Forelimb muscle (tissue), 1 donor: Measurements from ENCODE around the gene CPLX1. TPM values are rescaled to one million over a fixed set of nuclear protein-coding genes. Genes with fewer than 3 reads are reported as not detected.

Experiments
- DNase-seq: peaks from one replicate; pipeline ENCODE4 v3.0.0-alpha.2; 2013; ENCODE audit warnings: low read depth
- polyA plus RNA-seq: library from polyadenylated mRNA; unstranded; fragments of 120-200 nt; gene quantifications from one replicate; pipeline ENCODE4 v1.2.1, GENCODE V29; 2013; ENCODE audit not compliant: insufficient read length

CPLX1 gene
- polyA plus RNA-seq, 1 donor = 0.40 TPM

DNA sequence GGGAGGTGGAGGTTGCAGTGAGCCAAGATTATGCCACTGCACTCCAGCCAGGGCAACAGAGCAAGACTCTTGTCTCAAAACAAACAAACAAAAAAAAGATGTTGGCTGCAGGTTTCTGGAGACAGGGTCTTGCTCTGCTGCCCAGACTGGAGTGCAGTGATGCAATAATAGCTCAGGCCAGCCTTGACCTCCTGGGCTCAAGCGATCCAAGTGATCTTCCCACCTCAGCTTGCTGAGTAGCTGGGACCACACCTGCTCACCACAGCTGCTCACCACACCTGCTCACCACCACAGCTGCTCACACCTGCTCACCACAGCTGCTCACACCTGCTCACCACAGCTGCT is 29.9 kb upstream of the CPLX1 start:
- no peak for DNase-seq

DNA sequence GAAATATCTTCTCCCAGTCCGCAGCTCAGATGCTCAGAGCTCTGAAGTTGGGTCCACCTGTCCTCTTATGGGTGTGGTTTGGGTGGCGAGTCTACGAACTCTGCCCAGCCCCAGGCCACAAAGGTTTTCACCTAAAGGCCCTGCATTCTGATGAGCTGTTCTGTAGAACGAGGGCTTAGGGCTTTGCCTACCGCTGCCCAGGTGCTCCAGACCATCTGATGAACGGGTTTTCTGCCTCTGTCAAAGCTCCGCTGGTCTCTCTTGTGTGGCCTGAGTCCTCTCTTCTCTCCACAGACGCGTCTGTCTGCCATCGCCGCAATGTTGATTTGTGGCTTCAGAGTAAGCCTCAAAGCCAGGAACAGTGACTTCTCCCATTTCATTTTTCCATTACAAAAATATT is 28.4 kb upstream of the CPLX1 start:
- DNase-seq = no peak

DNA sequence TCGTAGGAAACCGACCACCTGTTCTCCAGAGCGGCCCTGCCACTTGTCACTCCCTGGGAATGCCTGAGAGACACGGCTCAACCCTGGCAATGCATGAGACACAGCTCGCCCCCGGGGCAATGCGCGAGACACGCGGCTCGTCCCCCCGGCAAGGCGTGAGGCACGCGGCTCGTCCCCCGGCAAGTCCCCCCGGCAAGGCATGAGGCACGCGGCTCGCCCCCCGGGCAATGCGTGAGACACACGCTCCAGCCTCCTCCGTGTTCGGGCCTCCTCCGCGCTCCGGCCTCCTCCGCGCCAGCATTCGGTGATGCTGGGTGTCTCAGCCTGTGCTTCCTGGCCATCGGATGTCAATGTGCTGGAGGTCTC is 27.5 kb upstream of the CPLX1 start:
- no peak for DNase-seq

DNA sequence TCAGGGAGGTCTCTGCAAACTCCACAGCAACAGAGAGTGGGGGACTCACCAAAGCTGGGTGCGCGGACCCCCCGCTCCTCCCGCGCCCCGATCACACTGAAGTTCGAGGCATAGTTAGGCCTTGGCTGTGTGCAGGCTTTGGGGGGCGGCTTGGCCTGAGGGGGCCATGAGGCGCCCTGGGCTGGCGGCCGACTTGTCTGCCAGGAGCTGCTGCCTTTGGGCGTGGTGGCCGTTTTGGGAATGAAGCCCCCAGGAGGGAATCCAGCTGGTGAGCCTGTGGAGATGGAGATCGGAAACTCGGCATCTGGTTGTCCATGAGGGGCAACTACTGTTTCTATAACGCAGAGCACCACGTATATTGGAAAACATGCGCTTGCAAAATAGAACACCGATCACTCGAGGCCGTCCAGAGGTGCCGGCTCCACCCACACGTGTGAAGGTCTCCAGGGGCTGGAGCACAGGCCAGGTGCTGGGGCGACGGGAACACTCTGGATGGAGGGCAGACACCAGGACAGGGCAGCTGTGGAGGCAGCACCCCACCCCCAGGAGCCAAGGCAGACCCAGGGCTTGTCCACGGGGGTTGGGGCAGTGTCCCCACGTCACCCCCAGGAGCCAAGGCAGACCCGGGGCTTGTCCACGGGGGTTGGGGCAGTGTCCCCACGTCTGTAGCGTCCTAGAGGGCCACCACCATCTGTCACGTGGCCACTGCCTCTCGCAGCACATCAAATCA is 25.9 kb upstream of the CPLX1 start:
- DNase-seq = no peak

DNA sequence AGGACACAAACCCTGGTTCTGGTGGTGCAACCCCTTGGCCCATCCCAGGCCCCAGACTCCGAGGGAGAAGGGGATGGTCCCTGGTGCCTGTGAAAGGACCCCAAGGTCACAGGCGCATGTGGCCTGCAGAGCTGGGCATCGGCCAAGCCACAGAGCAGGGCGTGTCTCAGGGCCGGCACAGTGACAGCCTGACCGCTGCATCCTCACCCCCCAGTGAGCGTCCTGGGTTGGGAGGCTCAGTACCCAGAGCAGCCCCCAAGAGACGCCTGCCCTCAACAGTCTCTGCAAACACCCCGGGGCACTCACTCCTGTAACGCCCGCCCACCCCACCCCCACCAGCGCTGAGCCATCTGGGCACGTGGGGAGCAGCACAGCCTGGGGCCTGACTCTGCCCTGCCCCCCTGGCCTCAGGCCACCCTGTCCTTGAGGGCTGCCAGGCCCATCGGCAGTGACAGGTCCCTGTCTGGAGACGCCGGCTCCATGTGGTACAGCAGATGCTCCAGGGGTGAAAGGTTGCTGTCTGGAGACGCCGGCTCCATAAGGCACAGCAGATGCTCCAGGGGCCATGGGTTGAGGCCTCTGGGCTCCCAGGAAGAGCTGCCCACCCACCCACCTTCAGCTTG is 24.5 kb upstream of the CPLX1 start:
- DNase-seq = no peak

GRCh38 chr4:849478-850175 is 23.7 kb upstream of the CPLX1 start:
- no peak for DNase-seq

DNA sequence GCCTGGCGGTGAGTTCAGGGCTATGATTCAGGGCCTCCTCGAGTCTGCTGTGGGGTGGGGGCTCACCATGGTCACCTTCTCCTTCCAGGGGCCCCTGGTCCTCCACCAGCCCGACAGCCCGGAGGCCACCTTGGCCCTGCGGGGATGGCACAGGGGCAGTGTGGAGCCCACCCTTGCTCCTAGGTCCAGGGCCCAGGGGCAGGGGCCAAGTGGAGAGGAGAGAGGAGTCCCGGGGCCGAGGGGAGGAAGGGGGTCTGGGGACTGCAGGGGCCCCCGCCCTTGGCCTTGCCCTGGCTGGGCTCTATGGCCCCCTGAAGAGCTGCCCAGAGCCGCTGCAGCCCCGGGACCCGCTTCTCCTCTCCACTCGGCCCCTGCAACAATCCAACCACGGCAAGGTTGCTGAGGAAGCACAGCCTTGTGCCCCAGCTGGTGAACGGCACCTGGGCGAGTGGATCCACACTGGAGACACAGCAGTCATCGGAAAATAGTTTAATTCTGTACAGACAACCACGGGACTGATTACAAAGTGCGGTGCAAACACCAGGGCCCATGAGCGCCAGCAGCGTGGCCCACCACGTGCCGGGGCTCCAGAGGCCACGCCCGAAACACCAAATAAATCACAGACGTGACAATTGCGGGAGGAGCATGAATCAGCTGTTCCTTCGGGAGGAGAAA is 23.0 kb upstream of the CPLX1 start:
- no peak for DNase-seq

GRCh38 chr4:848307-848691 is 22.4 kb upstream of the CPLX1 start:
- no peak for DNase-seq

DNA sequence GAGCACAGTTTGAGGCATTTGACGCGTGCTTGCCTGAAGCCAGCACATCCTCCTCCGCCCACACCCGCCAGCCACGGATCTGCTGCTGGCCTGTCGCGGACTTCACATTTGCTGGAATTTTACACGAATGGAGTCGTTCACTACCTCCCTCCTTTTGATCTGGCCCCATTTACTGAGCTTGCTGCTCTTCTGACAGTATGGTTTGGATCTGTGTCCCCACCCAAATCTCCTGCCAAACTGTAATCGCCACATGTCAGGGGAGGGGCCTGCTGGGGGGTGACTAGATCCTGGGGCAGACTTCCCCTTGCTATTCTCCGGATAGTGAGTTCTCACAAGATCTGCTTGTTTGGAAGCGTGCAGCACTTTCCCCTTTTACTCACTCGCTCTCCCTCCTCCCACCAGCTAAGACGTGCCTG is 19.9 kb upstream of the CPLX1 start:
- DNase-seq = no peak

- DNase-seq = no peak
Measured at GRCh38 chr4:845233-845835, 19.4 kb upstream of the CPLX1 start.

GRCh38 chr4:844752-845232 is 18.9 kb upstream of the CPLX1 start:
- no peak for DNase-seq

- no peak for DNase-seq
Measured at GRCh38 chr4:839675-840443, 13.9 kb upstream of the CPLX1 start.

GRCh38 chr4:837772-838171 is 11.8 kb upstream of the CPLX1 start:
- DNase-seq = no peak

DNA sequence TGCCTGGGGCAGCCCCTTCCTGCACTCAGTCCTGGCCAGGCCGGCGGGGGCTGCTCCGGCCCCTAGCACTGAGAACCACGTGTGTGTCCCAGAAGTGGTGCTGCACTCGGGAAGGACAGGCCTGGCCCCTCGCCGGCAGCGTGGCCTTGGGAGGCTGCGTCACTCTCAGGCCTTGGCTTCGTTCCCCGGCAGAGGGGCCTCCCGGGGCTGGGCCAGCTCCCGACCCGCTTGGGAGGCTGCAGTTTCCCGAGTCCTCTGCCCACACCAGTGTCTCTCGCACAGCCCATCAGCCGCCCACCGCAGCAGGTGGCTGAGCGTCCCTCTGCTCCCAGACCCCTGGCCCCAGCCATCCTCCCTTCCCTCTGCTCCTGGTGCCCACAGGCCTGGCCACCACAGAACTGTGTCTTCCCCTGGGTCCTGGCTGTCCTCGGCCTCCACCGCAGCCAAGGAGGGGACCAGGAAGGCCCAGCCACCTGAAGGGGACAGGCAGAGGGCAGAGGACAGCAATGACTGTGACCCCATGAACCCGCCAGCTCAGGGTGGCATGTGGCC is 10.9 kb upstream of the CPLX1 start:
- DNase-seq = no peak

GRCh38 chr4:836003-836511 is 10.1 kb upstream of the CPLX1 start:
- no peak for DNase-seq

DNA sequence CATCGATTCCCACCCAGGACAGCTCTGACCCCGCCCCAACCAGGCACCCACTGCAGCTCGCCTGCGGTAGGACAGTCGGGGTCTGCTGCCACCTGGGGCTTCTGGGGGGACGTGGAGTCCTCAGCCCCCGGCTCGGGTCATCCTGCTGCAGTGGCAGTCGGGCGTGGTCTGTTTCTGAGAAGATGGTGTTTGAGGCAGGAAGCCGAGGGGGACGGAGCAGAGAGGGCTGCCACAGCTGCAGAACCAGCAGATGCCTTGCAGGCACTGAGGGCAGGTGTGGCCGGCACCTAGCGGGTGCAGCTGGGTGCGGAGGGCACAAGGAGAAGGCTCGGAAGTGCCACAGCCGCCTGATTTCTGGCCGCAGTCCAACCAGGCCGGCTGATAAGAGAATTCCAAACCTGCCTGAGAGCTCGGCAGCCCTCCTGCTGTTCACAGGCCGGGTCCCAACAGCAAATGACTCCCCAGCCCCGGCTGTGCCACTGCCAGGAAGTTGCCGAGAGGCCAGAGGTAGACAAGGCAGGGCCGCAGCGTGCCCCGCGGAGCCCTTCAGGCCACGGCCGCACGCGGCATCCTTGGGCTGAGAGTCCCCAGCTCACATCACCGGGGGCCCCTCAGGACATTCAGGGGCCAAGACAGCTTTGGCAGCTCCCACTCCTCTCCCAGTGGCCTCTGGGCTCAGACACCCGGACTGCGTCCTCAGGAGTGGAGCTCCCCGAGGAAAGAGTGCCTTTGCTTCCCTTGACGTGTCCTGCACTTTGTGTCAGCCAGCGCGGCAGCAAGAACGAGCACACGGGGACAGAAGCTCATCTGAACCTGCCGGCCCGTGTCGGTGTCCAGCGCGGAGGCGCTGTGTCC is 9.4 kb upstream of the CPLX1 start:
- no peak for DNase-seq

- no peak for DNase-seq
Measured at GRCh38 chr4:834368-835147, 8.6 kb upstream of the CPLX1 start.

- DNase-seq = no peak
Measured at GRCh38 chr4:833731-834367, 7.9 kb upstream of the CPLX1 start.

DNA sequence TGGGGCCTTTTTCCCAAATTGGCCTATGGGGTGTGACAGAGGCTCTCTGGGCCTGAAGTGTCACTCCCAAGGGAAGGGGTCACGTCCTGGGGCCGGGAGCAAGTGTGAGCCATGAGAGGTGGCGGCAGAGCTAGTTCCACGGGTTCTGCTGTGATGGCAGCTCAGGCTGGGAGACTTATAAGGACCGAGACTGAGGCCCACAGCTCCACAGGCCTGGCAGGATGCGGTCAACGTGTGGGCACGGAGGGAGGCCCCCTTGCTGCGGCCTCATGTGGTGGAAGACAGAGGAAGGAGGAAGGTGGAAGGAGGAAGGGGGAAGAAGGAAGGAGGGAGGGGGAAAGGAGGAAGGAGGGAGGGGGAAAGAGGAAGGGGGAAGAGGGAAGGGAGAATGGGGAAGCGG is 7.2 kb upstream of the CPLX1 start:
- DNase-seq = no peak
